H7 (cell line): ENCODE results near the gene ATCAY. TPM values are rescaled to one million over a fixed set of nuclear protein-coding genes. Genes with fewer than 3 reads are reported as not detected.
"Not testable (repeated sequence)": the region's sequence is repeated elsewhere in the genome, so short reads cannot be mapped to it uniquely, and the experiment has no call there.

Source experiments
- DNase-seq: peaks from one replicate; pipeline ENCODE4 v3.0.0; 2012
- H3K27me3 ChIP-seq: 2 replicates; pipeline ENCODE4 v1.6.0; 2011; ENCODE audit warnings: mild to moderate bottlenecking, low read length; ENCODE audit not compliant: control insufficient read depth, insufficient read depth
- H3K36me3 ChIP-seq: replicated peaks from 2 replicates; pipeline ENCODE4 v1.5.1; 2011; ENCODE audit warnings: low read length; ENCODE audit not compliant: control insufficient read depth, insufficient read depth
- H3K4me3 ChIP-seq: 2 replicates; pipeline ENCODE4 v1.5.1; 2011; ENCODE audit warnings: low read depth, mild to moderate bottlenecking, control low read depth, low read length, moderate library complexity; ENCODE audit not compliant: insufficient read depth
- total RNA-seq: library from RNA; depleted of rRNA; stranded (reverse); fragments of >200 nt; shearing (Covaris generic); gene quantifications from 2 replicates; pipeline ENCODE4 v1.2.3, GENCODE V29; 2014

The ATCAY gene
- total RNA-seq, 1 experiment from 2014 or later: 10.2 TPM

DNA sequence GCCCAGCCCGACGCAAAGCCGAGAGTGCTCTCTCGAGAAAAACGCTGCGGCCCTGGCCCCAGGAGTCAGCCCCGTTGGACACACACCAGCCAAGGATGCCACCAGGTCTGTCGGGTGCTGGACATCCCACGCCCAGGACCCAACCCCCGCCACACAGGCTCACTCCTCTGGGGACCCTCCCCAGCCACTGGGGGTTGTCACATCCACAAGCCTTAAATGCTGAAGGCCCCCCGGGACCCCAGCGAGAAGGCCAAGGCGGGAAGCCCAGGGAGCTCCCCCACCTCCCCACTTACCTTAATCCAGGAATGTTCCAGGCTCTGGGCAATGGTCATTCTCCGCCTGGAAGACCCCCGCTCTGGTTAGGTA lies 79.3 kb downstream of the ATCAY start:
- H3K36me3 ChIP-seq: peaks cover 14% of the 10 kb centered on the region
- H3K27me3 ChIP-seq: no peaks in the 10 kb centered on the region
- DNase-seq: no peak
- no peak overlapping the region for H3K4me3 ChIP-seq

DNA sequence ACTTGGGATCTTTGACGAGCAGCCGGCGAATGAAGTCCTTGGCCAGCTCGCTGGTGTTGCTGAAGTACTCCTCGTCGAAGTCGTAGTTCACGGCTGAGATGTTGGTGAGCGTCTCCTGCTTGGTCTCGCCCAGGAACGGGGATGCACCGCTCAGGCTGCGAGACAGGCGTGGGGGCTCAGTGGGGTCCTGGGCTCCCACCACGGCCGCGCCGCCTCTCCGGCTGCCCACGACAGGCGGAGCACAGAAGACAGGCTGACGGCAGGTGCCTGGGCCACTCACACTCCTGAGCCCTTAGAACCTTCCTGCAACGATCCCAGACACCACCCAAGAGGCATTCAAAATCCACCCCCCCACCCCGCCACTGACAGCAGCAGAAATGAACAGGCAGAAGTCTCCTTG lies 80.5 kb downstream of the ATCAY start:
- no peak for DNase-seq
- Histone ChIP-seq H3K27me3 (no peaks in the 10 kb centered on the region), H3K4me3 (no peak overlapping the region), H3K36me3 (peaks cover 18% of the 10 kb centered on the region)

DNA sequence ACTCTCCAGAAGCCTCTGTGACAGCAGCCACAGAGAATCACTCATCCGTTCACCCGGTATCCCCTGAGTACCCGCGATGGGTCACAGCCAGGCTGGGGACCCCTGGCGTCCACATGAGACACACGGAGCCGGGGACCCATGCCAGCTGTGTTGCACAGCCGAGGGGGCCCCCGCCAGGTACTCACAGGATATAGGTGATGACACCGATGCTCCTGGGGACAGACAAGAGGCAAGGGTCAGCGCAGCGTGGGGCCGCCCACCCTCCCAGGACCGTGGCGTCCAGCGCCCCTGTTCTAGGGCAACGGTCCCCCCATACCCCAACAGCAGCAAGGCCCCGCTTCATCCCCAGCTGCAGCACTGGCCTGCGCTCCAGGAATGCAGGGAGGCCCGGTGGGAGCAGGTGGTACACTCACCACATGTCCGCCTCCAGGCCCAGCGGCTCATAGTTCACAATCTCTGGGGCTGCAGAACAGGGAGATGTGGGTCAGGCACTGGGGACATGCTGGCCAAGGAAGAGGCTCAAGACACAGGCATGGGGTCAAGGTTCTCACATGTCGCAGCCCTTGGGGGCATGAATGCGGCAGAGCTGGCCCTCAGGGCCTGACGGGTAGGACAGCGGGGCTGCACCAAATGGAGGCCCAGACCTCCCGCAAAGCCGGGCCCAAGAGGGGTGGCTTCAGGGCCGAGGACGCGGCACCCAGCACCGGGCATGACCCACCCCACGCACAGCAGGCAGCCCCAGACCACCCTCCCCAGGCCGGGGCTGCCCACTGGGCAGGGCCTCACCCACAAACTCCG lies 83.2 kb downstream of the ATCAY start:
- Histone ChIP-seq H3K36me3 (peaks cover 27% of the 10 kb centered on the region), H3K4me3 (no peak overlapping the region)
- DNase-seq: no peak

DNA sequence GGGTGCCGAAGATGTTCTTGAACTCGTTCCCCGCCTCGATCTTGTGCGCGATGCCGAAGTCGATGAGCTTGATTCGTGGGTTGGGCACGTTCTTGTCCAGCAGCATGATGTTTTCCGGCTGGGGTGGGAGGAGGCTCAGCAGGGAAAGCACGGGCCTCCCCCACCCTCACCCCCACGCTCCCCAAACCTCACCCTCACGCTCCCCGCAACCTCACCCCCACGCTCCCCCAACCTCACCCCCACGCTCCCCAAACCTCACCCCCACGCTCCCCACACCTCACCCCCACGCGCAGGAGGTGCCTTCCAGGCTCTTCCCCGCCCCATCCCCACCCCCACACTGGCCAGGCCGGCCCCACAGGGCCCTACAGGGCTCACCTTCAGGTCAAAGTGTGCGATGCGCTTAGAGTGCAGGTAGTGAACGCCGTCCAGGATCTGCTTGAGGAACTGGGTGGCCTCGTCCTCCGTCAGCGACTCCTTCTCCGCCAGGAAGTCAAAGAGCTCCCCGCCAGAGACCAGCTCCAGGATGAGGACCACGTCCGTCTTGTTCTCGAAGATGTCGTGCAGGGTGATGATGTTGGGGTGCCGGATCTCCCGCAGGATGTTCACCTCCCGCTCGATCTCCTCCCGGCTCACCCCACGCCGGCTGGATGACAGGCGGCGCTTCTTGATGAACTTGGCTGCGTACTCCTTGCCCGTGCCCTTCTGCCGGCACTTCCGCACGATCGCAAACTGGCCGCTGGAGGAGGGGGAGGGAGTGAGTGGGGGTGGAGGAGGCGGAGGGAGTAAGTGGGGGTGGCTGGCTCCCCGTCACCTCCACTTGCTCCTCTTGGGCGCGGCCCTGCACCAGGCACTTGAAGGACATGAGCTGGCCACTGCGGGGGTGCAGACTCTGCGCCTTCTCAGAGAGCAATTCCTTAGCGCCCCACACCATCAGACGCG lies 84.0 kb downstream of the ATCAY start:
- H3K36me3 ChIP-seq: peaks cover 28% of the 10 kb centered on the region
- no peaks in the 10 kb centered on the region for H3K27me3 ChIP-seq
- DNase-seq: no peak
- H3K4me3 ChIP-seq: no peak overlapping the region

More for the DNA sequence above, 83.2 kb downstream of the ATCAY start:
- H3K27me3 ChIP-seq: no peaks in the 10 kb centered on the region

DNA sequence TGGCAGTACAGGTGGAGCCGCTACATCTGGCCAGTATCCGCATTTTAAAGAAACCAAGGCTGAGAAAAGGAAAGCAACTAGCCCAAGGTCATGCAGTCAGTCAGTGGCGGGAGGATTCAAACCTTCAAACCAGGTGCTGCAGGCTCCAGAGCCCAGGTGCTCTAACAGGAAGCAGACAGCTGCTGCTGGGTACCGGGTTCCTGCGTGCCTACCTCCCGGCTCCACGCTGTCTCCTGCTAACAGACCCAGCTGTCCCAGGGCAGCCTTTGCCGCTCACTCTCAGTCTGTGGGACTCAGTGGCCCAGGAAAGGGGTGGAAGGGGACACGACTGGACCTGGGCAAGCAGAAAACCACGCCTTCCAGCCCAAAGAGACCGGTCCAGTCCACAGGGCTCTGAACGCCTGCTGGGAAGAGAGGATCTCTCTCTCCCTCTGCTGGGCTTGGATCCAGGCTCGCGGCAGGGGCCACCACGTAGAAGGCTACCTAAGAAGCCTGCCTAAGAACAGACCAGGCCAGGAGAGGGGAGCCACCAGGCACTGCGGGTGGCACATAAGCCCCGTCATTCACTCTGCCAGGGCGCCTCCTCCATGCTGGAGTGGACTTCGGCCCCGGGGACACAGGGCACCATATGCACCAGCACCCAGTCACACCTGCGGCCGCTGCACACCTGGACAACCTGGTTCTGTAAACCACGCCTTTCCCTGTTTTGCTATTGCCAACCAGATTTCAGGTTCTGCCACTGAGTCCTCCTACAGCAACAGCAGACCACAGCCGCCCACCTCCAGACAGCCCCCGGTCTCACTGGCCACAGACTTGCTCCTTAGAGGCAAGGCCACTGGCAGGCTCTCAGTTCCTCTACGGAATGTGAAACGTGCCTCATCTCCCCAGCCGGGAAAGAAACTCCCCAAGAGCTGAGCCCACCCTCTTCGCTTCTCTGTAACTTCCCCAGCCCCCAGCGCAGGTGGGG lies 85.8 kb downstream of the ATCAY start:
- H3K36me3 ChIP-seq: peaks cover 24% of the 10 kb centered on the region
- H3K27me3 ChIP-seq: no peaks in the 10 kb centered on the region
- no peak overlapping the region for H3K4me3 ChIP-seq
- no peak for DNase-seq

DNA sequence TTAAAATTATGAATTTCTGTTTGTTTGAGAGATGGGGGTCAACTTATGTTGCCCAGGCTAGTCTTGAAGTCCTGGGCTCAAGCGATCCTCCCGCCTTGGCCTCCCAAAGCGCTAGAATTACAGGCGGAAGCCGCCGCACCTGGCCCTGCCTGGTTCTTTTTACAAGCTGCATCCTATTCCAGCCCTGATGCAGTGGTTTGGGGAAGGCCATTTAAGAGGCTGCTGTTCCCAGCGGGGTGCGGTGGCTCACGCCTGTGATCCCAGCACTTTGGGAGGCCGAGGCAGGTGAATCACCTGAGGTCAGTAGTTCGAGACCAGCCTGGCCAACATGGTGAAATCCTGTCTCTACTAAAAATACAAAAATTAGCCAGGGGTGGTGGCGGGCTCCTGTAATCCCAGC lies 87.5 kb downstream of the ATCAY start:
- not testable (repeated sequence) for H3K4me3 ChIP-seq, DNase-seq, H3K27me3 ChIP-seq
- H3K36me3 ChIP-seq: peaks cover 22% of the 10 kb centered on the region

DNA sequence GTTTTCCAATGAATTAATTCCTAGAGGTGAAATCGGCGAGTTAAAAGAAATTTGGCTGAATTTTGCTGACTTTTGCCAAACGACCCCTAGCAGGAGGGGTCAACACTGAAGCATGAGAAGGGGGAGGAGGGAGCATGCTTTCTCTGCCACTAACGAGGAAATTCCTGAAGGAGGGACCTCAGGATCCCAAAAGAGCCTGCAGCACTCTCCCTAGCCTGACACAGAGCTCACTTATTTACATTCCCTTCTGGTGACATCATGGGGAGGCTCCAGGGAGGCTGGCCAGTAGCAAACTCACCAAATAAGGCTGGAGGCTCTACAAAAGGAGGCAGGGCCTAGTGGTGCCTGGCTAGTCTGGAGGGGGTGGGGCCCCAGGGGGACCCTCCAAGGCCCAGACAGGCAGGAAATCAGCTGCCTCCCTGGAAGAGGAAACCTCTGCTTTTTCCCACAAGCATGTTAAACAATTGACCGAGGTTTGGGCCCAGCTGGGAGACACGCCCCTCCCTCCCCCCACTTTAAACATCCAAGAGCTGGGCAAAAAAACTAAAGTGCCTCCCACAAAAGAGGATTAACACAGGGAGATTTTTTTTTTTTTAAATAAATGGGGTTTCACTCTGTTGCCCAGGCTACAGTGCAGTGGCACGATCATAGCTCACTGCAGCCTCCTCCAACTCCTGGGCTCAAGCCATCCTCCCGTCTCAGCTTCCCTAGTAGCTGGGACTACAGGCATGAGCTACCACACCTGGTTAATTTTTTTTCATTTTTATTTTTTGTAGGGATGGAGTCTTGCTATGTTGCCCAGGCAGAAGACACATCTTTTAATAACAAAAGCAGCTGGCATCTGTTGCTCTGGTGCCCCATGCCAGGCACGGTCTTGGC lies 88.3 kb downstream of the ATCAY start:
- H3K4me3 ChIP-seq: no peak overlapping the region; the same call in 1 of the 2 replicates
- DNase-seq: peak; percentile 95
- H3K36me3 ChIP-seq: peaks cover 17% of the 10 kb centered on the region
- H3K27me3 ChIP-seq: no peaks in the 10 kb centered on the region

DNA sequence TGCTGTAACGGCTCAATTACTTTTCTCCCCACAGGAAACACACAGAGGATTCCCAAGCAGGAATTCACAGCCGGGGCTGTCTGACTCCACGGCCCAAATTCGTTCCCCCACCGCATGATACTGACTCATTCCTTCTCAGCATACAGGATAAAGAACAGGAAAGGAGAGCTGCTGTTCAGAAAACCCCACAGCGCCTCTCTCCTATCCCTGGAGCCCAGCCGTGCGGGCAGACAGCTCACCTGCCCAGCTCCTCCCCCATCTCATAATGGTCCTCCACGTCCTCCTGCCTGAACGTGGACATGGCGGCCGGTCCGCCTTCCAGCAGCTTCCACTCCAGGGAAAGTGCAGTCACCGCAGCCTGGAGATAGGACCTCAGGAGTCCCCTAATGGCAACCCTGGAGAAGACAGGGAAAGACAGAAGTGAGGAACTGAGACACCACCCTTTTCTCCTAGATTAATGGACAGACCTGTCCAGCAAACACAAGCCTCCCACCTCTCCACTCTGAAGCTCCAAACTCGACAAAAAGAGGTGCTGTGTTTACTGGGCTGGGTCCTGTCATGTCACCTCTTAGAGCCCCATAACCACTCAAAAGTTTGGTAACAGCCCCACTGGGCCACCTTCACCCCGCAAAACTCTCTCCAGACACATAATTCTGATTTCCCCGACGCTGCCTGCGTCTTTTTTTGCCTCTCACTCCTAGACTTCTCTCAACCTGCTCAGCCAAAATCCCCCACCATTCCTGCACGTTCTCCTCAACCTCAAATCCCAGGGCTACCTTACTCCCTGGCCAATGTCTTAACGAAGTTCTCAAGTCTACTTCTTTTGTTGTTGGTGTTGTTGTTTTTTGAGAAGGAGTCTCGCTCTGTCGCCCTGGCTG lies 89.2 kb downstream of the ATCAY start:
- peak overlapping the region; percentile 85 for H3K4me3 ChIP-seq
- no peak for DNase-seq

DNA sequence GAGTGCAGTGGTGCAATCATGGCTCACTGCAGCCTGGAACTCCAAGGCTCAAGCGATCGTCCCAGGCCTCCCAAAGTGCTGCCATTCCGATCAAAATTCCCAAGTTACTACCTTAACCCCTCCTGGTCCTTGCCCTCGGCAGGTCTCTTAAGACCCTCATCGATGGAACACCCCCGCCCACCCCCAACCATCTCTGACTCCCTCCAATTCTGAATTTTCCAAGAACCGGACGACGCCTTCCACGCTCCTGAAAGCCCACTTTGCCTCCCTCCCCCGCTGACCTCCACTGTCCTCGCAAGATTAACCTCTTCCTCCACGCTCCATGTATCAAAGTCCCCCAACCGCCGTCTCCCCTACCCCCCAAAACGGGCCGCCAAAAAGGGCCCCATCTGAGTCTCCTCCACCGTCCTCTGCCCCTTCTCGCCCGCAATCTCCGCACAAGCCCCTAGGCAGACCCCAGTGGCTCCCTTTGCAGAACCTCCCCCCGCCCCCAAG lies 89.9 kb downstream of the ATCAY start:
- Histone ChIP-seq H3K4me3 (peak overlapping the region; percentile 85), H3K27me3 (no peaks in the 10 kb centered on the region), H3K36me3 (peaks cover 20% of the 10 kb centered on the region)
- no peak for DNase-seq

More for the DNA sequence above, 89.2 kb downstream of the ATCAY start:
- H3K27me3 ChIP-seq: no peaks in the 10 kb centered on the region
- H3K36me3 ChIP-seq: peaks cover 17% of the 10 kb centered on the region

DNA sequence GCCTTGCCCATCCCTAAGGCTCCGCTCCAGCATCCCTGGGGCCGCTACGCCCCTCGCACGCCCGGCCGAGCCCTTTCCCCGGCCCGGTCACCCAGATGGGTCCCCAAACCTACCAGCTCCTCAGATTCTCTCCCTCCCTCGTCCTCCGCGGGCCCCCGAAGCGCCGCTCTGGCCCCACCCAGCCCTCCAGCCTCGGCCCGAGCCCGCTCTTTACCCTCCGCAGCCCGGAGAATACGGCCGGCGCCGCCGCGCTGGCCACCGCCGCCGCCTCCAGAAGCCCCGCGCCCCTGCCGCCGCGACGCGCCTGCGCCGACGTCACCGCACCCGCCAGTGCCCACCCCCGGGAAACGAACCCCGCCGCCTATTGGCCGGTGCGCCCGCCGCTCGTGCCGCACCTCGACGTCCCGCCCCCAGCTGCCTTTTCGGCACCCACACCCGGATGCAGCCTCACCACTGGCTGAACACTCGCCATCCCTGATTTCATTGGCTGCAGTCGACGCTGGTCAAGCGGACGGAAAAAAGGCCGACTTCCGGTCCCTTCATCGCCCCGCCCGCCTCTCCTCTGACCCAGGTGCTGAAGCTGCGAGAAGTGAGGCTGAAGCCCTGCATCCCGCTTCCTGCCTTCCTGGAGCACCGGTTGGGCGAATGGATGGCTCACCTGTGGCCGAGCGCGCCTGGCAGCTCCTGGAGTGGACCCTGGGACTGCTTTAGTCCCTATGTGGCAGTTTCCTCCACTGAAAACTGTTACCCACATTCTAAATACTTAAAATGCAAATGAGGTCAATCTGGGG lies 90.5 kb downstream of the ATCAY start, which contains the start of gene DAPK3:
Gene DAPK3 (minus strand): TSS at position 292 of the 791 bp plus-strand sequence. CDS start 1,364 bp downstream, outside the sequence.
- peak; percentile 99 for DNase-seq
- H3K36me3 ChIP-seq: peaks cover 22% of the 10 kb centered on the region
- H3K27me3 ChIP-seq: no peaks in the 10 kb centered on the region
- H3K4me3 ChIP-seq: peak within 1 kb of the TSS; percentile 85

DNA sequence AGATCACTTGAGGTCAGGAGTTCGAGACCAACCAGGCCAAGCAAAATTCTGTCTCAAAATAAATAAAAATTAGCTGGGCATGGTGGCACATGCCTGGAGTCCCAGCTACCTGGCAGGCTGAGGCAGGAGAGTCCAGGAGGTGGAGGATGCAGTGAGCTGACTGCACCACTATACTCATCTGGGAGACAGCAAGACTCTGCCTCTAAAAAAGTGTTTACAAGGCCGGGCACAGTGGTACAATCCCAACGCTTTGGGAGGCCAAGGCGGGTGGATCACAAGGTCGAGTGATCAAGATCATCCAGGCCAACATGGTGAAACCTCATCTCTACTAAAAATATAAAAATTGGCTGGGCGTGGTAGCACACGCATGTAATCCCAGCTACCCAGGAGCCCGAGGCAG lies 94.7 kb downstream of the ATCAY start:
- no peaks in the 10 kb centered on the region for H3K27me3 ChIP-seq
- DNase-seq: no peak
- peaks cover 41% of the 10 kb centered on the region for H3K36me3 ChIP-seq
- no peak overlapping the region for H3K4me3 ChIP-seq

DNA sequence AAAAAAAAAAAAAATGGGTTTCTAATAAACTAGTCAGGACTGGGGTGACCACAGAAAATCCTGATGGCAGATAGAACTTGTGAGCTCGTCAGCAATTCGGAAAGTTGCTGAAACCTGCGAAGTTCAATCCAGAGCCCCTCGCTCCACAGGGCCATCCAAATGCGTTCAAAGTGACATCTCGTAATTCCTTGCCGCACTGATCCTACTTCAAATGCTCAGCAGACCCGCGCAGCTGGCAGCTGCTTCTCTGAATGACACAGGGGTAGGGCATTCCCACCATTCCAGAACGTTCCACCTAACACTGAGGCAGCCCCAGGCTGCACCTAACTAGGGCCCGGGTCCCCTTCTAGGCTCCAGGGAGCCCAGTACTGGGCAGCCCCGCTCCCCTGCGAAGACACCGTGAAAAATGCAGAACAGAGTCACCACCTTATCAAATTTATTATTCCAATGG lies 95.2 kb downstream of the ATCAY start:
- H3K36me3 ChIP-seq: peaks cover 46% of the 10 kb centered on the region
- no peak for DNase-seq

More for the DNA sequence above, 95.2 kb downstream of the ATCAY start:
- H3K27me3 ChIP-seq: no peaks in the 10 kb centered on the region
- H3K4me3 ChIP-seq: no peak overlapping the region
